ENCODE results near the gene STRIT1. TPM values are rescaled to one million over a fixed set of nuclear protein-coding genes. Genes with fewer than 3 reads are reported as not detected.

The STRIT1 gene
- total and polyA plus RNA-seq, 9 donors: not detected

DNA sequence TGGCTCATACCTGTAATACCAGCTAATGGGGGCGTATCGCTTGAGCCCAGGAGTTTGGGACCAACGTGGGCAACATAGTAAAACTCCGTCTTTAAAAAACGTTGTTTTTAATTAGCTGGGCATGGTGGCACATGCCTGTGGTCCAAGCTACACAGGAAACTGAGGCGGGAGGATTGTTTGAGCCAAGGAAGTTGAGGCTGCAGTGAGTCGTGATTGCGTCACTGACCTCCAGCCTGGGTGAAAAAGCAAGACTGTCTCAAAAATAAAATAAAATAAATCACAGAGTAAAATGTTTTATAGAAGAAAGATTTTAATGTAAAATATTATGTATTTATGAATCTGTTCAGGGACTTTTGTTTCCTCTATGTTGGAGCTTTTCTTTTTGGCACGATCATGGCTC is 15.3 kb upstream of the STRIT1 start:
- Histone ChIP-seq H3K36me3 (no peaks in the 10 kb centered on the region), H3K9me3 (no peaks in the 10 kb centered on the region), H3K27me3 (no peaks in the 10 kb centered on the region), H3K27ac (no peak overlapping the region), H3K4me1 (ENCODE audit: insufficient read depth) (no peaks in the 10 kb centered on the region), H3K4me3 (no peak overlapping the region)
- no peak for DNase-seq
- WGBS, 3 donors: 81 to 86% (median 84%) methylated on average over 9 of the region's 9 CpGs
- TF ChIP-seq POLR2A (IDR thresholded peaks at IDR 0.05) (no peak), EP300 (IDR thresholded peaks at IDR 0.05) (no peak)
- TF ChIP-seq, protein P1, sequence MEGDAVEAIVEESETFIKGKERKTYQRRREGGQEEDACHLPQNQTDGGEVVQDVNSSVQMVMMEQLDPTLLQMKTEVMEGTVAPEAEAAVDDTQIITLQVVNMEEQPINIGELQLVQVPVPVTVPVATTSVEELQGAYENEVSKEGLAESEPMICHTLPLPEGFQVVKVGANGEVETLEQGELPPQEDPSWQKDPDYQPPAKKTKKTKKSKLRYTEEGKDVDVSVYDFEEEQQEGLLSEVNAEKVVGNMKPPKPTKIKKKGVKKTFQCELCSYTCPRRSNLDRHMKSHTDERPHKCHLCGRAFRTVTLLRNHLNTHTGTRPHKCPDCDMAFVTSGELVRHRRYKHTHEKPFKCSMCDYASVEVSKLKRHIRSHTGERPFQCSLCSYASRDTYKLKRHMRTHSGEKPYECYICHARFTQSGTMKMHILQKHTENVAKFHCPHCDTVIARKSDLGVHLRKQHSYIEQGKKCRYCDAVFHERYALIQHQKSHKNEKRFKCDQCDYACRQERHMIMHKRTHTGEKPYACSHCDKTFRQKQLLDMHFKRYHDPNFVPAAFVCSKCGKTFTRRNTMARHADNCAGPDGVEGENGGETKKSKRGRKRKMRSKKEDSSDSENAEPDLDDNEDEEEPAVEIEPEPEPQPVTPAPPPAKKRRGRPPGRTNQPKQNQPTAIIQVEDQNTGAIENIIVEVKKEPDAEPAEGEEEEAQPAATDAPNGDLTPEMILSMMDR (IDR thresholded peaks at IDR 0.05): no peak
- intact Hi-C loops (cut with DNase I): no loop called here

DNA sequence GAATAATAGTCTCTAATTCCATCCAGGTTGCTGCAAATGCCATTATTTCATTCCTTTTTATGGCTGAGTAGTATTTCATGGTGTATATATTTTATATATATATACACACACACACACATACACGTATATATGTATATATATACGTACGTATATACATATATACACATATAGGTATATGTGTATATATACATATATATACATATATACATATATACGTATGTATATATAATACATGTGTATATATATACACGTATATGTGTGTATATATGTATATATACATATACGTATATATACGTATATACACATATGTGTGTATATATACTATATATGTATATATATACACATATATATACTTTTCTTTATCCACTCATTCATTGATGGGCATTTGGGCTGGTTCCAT is 13.7 kb upstream of the STRIT1 start:
- Histone ChIP-seq H3K27me3 (no peaks in the 10 kb centered on the region), H3K36me3 (no peaks in the 10 kb centered on the region), H3K4me1 (ENCODE audit: insufficient read depth) (no peaks in the 10 kb centered on the region), H3K27ac (no peak overlapping the region), H3K4me3 (no peak overlapping the region), H3K9me3 (no peaks in the 10 kb centered on the region)
- TF ChIP-seq POLR2A (IDR thresholded peaks at IDR 0.05) (no peak), EP300 (IDR thresholded peaks at IDR 0.05) (no peak)
- TF ChIP-seq, protein P1 (IDR thresholded peaks at IDR 0.05): no peak
- no peak for DNase-seq
- WGBS, 3 donors: 93 to 95% (median 93%) methylated on average over 7 of the region's 7 CpGs
- intact Hi-C loops (cut with DNase I): no loop called here

DNA sequence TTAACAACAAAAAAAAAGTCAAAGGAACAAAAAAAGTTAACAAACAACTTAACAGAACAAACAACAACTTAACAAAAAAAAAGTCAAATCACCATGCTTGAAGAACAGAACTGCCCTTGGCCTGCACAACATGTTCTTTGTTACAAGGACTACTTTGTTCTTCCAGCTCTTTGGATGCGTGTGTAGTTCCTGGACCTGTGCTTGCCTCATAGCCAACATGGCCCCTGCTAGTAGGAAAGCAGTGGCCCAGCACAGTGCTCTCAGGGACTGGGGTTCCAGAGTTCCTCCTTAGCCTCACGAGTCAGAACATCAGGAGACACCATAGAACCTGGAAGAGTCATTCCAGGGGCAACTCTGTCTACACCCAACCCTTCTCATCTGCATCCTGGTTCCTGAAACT is 10.9 kb upstream of the STRIT1 start:
- no peak for DNase-seq
- Histone ChIP-seq H3K9me3 (peaks cover 0 to 4% of the 10 kb centered on the region in 2 donors), H3K27ac (no peak overlapping the region), H3K4me1 (ENCODE audit: insufficient read depth) (no peaks in the 10 kb centered on the region), H3K27me3 (no peaks in the 10 kb centered on the region), H3K4me3 (no peak overlapping the region), H3K36me3 (no peaks in the 10 kb centered on the region)
- TF ChIP-seq EP300 (IDR thresholded peaks at IDR 0.05) (no peak), POLR2A (IDR thresholded peaks at IDR 0.05) (no peak)
- TF ChIP-seq, protein P1 (IDR thresholded peaks at IDR 0.05): no peak
- intact Hi-C loops (cut with DNase I): no loop called here
- WGBS, 3 donors: 81 to 88% (median 87%) methylated on average over 2 of the region's 2 CpGs

DNA sequence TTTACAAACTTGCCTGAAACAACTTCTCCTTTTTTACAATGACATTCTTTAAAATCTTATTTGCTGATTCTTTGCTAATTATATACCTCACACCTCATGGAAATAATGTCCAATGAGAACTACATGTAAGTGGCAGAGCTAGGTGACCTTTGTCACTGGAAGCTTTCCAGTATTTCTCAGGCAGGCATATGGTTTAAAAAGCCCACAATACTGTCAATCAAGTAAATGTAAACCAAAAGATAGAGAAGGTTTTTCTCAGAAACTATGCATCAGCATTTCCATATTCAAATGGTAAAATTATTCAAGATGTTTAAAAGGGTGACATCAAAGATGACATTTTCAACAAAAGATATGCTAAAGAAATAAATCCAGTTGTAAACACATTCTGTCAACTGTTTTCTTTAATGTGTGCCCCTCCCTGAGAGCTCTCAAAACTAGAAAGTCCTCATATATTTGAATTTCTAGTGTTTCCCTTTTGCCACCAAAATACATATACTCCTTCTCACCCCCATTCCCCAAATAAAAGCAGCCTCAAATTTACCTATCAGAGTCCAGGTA is 10.1 kb upstream of the STRIT1 start:
- H3K27ac ChIP-seq: no peak overlapping the region
- DNase-seq: no peak
- intact Hi-C loops (cut with DNase I): no loop called here
- no peaks in the 10 kb centered on the region for H3K27me3 ChIP-seq
- no peaks in the 10 kb centered on the region for H3K4me1 ChIP-seq (ENCODE audit: insufficient read depth)
- H3K36me3 ChIP-seq: no peaks in the 10 kb centered on the region
- TF ChIP-seq POLR2A (IDR thresholded peaks at IDR 0.05) (no peak), EP300 (IDR thresholded peaks at IDR 0.05) (no peak)
- TF ChIP-seq, protein P1 (IDR thresholded peaks at IDR 0.05): no peak
- H3K4me3 ChIP-seq: no peak overlapping the region
- peaks cover 0 to 4% of the 10 kb centered on the region in 2 donors for H3K9me3 ChIP-seq

All from ovary (tissue), 9 donors.